ENCODE data around the gene XRRA1.
"Not testable (repeated sequence)": the region's sequence is repeated elsewhere in the genome, so short reads cannot be mapped to it uniquely, and the experiment has no call there.

XRRA1 gene, protein sequence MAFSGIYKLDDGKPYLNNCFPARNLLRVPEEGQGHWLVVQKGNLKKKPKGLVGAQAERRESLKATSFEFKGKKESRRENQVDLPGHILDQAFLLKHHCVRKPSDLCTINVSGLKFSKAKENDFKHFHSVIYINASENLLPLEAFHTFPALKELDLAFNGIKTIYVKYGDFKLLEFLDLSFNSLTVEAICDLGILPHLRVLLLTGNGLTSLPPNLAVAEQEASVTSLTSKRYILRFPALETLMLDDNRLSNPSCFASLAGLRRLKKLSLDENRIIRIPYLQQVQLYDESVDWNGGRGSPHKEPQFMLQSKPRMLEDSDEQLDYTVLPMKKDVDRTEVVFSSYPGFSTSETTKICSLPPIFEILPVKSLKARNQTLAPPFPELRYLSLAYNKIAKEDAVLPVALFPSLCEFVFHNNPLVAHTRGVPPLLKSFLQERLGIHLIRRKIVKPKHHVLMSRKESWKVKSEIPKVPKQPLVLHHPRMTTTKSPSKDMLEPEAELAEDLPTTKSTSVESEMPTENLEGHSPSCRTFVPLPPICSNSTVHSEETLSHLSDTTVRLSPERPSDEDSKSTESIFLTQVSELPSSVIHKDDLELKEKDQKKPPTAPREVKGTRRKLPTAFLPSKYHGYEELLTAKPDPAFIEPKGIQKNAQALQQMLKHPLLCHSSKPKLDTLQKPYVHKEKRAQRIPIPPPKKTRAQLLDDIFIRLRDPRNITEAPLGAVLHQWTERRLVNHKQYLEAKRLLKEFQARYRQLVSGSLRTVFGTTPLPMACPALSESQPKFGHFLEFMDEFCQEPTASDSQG

GRCh38 chr11:74948898-74949752 lies at the start of gene XRRA1, which contains the start of gene SPCS2:
Gene XRRA1, minus strand, starts transcription at chr11:74949091. Its CDS starts 8,213 bp downstream, at chr11:74940878.
Gene SPCS2, plus strand, starts transcription at chr11:74949266. Its CDS starts 20 bp downstream, at chr11:74949286.
- H3K9me3 Mint-ChIP-seq: no peaks in the 10 kb centered on the region
- H3K4me3 Mint-ChIP-seq: peak within 1 kb of the TSS; percentile 85
- peak within 1 kb of the TSS; percentile 97 for H3K27ac Mint-ChIP-seq
- peaks cover 59% of the 10 kb centered on the region for H3K36me3 Mint-ChIP-seq
- peaks cover 44% of the 10 kb centered on the region for H3K4me1 Mint-ChIP-seq
- ATAC-seq (peak; percentile 99), DNase-seq (ENCODE audit: low spot score in 2 of 2) (peak; percentile 90 to 98)

GRCh38 chr11:74992852-74993251 lies 44.0 kb upstream of the XRRA1 start:
- Mint-ChIP-seq H3K36me3 (peaks cover 40% of the 10 kb centered on the region), H3K4me1 (peaks cover 34% of the 10 kb centered on the region), H3K9me3 (no peaks in the 10 kb centered on the region), H3K27ac (no peak overlapping the region), H3K4me3 (no peak overlapping the region)
- DNase-seq (ENCODE audit: low spot score in 2 of 2) (no peak), ATAC-seq (no peak)

DNA sequence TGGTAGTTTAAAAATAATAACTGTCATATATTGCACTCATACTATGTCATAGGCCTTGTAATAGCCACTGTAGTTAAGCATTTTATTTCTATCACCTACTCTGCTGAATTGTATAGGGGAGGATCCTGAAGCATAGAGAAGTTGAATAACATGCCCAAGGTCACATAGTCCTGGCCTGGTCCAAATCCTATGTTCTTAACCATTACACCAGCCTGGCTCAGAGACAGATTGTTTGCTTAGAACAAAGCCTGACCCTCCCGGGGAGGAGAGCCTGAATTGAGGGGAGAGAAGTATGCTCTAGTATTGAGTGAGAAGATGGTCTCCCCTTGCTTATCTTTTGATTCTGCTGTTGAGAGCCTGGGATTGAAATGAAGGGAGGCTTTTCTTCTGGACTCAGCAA lies 42.0 kb upstream of the XRRA1 start:
- H3K27ac Mint-ChIP-seq: peak overlapping the region; percentile 18
- no peak for ATAC-seq
- peaks cover 23% of the 10 kb centered on the region for H3K36me3 Mint-ChIP-seq
- peak overlapping the region; percentile 93 for H3K4me3 Mint-ChIP-seq
- no peaks in the 10 kb centered on the region for H3K9me3 Mint-ChIP-seq
- no peak for DNase-seq (ENCODE audit: low spot score in 2 of 2)
- H3K4me1 Mint-ChIP-seq: peaks cover 34% of the 10 kb centered on the region

GRCh38 chr11:74990150-74990549 lies 41.3 kb upstream of the XRRA1 start:
- H3K4me1 Mint-ChIP-seq: peaks cover 34% of the 10 kb centered on the region

DNA sequence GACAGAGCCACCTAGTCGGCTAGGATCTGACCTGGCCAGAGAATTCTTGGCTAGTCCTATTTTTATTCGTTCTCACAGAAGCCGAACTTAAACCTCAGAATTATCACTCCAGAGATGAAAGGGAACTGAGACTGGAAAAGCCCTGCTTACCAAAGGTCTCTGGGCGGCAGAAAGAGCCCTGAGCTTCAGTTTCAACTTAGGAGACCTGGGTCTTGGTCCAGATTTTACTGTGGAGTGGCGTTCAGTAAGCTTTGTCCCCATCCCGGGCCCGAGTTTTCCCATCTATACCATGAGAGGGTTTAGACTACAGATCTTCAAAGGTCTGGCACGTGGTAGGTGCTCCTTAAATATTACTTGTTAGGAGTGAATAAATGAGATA lies 40.4 kb upstream of the XRRA1 start:
- Mint-ChIP-seq H3K36me3 (peaks cover 10% of the 10 kb centered on the region), H3K4me1 (peaks cover 30% of the 10 kb centered on the region), H3K27ac (peak overlapping the region; percentile 94), H3K9me3 (no peaks in the 10 kb centered on the region), H3K4me3 (peak overlapping the region; percentile 93)
- ATAC-seq: no peak
- DNase-seq (ENCODE audit: low spot score in 2 of 2): no peak

More at GRCh38 chr11:74990150-74990549, 41.3 kb upstream of the XRRA1 start:
- ATAC-seq; H3K9me3 Mint-ChIP-seq; DNase-seq (ENCODE audit: low spot score in 2 of 2): not testable (repeated sequence)
- Mint-ChIP-seq H3K27ac (peak overlapping the region; percentile 18), H3K36me3 (peaks cover 19% of the 10 kb centered on the region), H3K4me3 (peak overlapping the region; percentile 93)

DNA sequence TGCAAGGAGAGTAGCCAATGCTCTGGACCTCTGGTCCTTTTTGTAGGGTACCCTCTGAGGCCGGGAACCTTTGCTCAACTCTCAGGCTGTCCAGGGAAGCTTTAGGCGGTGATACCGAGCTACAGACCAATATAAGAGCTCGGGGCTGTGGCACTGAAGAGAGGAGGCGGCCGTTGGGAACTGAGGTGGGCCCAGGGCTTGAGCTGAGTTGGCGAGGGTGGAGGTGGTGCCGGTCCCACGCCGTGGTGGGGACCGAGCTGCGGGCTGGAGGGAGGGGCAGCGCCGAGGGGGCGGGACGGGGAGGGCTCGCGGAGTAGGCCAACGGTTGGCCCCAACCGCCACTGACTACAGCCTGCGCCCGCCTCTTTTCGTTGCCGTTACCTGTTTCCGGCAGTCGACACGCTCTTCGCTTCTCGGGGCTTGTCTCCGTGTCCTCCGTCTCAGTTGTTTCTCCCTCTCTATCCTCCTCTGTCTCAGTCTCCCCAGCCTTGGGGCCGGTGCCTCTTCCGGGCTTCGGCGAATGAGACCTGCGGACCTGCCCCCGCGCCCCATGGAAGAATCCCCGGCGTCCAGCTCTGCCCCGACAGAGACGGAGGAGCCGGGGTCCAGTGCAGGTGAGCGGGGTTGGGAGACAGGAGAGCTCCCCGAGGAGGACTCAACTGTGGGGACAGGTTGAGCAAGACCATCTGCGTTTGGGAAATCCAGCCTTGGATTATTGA lies 39.8 kb upstream of the XRRA1 start, which contains the start of gene NEU3:
NEU3 (plus strand) TSS at position 393 of the 719 bp plus-strand sequence; CDS start at position 521, 128 bp downstream.
- H3K9me3 Mint-ChIP-seq: no peaks in the 10 kb centered on the region
- H3K27ac Mint-ChIP-seq: peak within 1 kb of the TSS; percentile 94
- peak within 1 kb of the TSS; percentile 93 for H3K4me3 Mint-ChIP-seq
- DNase-seq (ENCODE audit: low spot score in 2 of 2): peak; percentile 66 to 86
- ATAC-seq: peak; percentile 96
- peaks cover 30% of the 10 kb centered on the region for H3K4me1 Mint-ChIP-seq
- H3K36me3 Mint-ChIP-seq: peaks cover 8% of the 10 kb centered on the region

DNA sequence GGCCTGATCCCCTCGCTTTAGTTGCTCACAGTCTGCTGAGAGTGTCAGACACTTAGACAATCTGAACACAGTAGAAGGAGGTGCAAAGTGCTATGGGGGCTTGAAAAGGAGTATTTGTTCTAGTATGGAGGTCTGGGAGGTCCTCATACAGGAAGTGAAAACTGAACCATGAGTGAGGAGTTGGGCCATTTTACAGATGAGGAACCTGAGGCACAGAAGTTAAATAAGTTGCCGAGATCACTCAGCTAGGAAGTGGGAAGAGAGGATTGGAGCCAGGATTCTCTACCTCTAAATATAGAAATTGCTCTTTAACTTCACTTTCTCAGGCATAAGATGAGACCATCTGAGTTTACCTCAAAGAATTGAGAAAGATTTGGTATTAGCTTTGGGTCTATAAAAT lies 35.8 kb upstream of the XRRA1 start:
- H3K4me3 Mint-ChIP-seq: no peak overlapping the region
- no peak for ATAC-seq
- peaks cover 9% of the 10 kb centered on the region for H3K4me1 Mint-ChIP-seq
- no peak overlapping the region for H3K27ac Mint-ChIP-seq
- DNase-seq (ENCODE audit: low spot score in 2 of 2): no peak
- H3K9me3 Mint-ChIP-seq: no peaks in the 10 kb centered on the region
- peaks cover 17% of the 10 kb centered on the region for H3K36me3 Mint-ChIP-seq

- Mint-ChIP-seq H3K4me3 (no peak overlapping the region), H3K4me1 (peaks cover 2% of the 10 kb centered on the region), H3K36me3 (peaks cover 23% of the 10 kb centered on the region), H3K27ac (no peak overlapping the region), H3K9me3 (no peaks in the 10 kb centered on the region)
- DNase-seq (ENCODE audit: low spot score in 2 of 2) (no peak), ATAC-seq (no peak)
Measured at GRCh38 chr11:74984070-74984469, 35.2 kb upstream of the XRRA1 start.

GRCh38 chr11:74981888-74982287 lies 33.0 kb upstream of the XRRA1 start:
- no peaks in the 10 kb centered on the region for H3K9me3 Mint-ChIP-seq
- H3K27ac Mint-ChIP-seq: peak overlapping the region; percentile 3
- H3K4me3 Mint-ChIP-seq: no peak overlapping the region
- no peak for ATAC-seq
- peaks cover 33% of the 10 kb centered on the region for H3K36me3 Mint-ChIP-seq
- no peaks in the 10 kb centered on the region for H3K4me1 Mint-ChIP-seq
- no peak for DNase-seq (ENCODE audit: low spot score in 2 of 2)

DNA sequence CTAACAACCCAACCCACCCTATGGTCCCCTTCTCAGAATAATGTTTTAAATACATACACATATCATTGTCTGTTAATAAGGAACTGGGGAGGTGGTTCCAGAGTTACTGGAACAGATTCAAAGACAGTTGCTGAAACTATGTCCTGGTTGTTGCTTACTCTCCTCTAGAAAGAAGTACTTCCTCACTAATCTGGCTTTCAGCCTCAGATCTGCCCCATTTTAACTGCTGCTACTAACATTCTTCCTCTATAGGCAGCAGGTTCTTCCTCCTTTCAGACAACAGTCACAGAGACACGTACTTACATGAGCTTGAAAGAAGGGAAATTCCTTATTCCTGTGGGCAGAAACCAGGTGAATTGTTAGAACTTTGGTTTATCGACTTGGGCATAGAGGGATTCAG lies 31.7 kb upstream of the XRRA1 start:
- peaks cover 45% of the 10 kb centered on the region for H3K36me3 Mint-ChIP-seq
- no peaks in the 10 kb centered on the region for H3K9me3 Mint-ChIP-seq
- DNase-seq (ENCODE audit: low spot score in 2 of 2): no peak
- no peak for ATAC-seq
- no peak overlapping the region for H3K27ac Mint-ChIP-seq
- H3K4me3 Mint-ChIP-seq: no peak overlapping the region
- no peaks in the 10 kb centered on the region for H3K4me1 Mint-ChIP-seq

DNA sequence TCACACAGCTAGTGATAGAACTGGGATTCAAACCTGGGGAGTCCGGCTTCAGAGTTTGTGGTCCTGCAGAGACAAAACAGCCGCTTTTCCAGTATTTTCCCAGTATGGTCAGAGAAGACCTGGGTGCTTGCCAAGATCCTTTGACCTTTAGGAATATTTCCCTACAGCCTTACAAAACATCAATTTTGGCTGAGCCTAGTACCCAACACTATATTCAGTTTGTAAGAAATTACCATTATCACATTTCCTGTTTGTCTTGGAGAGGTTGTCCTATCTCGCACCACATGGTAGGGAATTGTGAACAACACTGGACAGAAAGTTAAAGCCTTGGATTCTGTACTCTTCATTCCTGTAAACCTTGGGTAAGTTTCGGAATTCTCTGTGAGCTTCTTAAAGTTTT lies 29.1 kb upstream of the XRRA1 start:
- H3K27ac Mint-ChIP-seq: no peak overlapping the region
- H3K9me3 Mint-ChIP-seq: no peaks in the 10 kb centered on the region
- peaks cover 70% of the 10 kb centered on the region for H3K36me3 Mint-ChIP-seq
- no peak for ATAC-seq
- peaks cover 14% of the 10 kb centered on the region for H3K4me1 Mint-ChIP-seq
- DNase-seq (ENCODE audit: low spot score in 2 of 2): no peak
- no peak overlapping the region for H3K4me3 Mint-ChIP-seq

GRCh38 chr11:74971424-74971823 lies 22.5 kb upstream of the XRRA1 start:
- H3K4me1 Mint-ChIP-seq: peaks cover 15% of the 10 kb centered on the region
- no peak for DNase-seq (ENCODE audit: low spot score in 2 of 2)
- H3K36me3 Mint-ChIP-seq: peaks cover 99% of the 10 kb centered on the region
- no peak for ATAC-seq
- H3K27ac Mint-ChIP-seq: no peak overlapping the region
- H3K9me3 Mint-ChIP-seq: no peaks in the 10 kb centered on the region
- H3K4me3 Mint-ChIP-seq: no peak overlapping the region

GRCh38 chr11:74970852-74971395 lies 22.0 kb upstream of the XRRA1 start:
- H3K9me3 Mint-ChIP-seq: no peaks in the 10 kb centered on the region
- no peak overlapping the region for H3K27ac Mint-ChIP-seq
- H3K4me1 Mint-ChIP-seq: peaks cover 15% of the 10 kb centered on the region
- no peak for ATAC-seq
- H3K4me3 Mint-ChIP-seq: no peak overlapping the region
- peaks cover 99% of the 10 kb centered on the region for H3K36me3 Mint-ChIP-seq
- DNase-seq (ENCODE audit: low spot score in 2 of 2): no peak

DNA sequence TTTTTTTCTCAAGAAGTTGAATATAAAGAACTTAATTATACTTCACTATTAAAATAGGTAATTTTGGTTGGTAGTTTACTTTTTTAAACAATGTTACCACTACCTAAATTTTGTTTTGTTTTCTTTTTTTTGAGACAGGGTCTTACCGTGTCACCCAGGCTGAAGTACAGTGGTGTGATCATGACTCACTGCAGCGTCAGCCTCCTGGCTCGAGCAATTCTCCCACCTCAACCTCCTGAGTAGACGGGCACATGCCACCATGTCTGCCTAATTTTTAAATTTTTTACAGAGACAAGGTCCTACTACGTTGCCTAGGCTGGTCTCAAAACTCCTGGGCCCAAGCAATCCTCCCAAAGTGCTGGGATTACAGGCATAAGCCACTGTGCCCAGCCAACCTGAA lies 17.8 kb upstream of the XRRA1 start:
- ATAC-seq (no peak), DNase-seq (ENCODE audit: low spot score in 2 of 2) (no peak)
- peak overlapping the region; percentile 26 for H3K27ac Mint-ChIP-seq
- H3K4me1 Mint-ChIP-seq: peaks cover 23% of the 10 kb centered on the region
- no peaks in the 10 kb centered on the region for H3K9me3 Mint-ChIP-seq
- peaks cover 100% of the 10 kb centered on the region for H3K36me3 Mint-ChIP-seq
- H3K4me3 Mint-ChIP-seq: no peak overlapping the region
